GM12878 (cell line): ENCODE results near the gene RPA3. TPM values are rescaled to one million over a fixed set of nuclear protein-coding genes. Genes with fewer than 3 reads are reported as not detected.

Experiments
- ATAC-seq: fragments of 200-7000 bp; cut with Tn5 transposase; 3 replicates; pipeline ENCODE4 v1.9.1; 2020; ENCODE audit warnings: mild to moderate bottlenecking, moderate library complexity
- BruUV-seq: library from RNA; stranded (reverse); fragments of 400-500 nt; replicated peaks from 2 replicates; lab custom pipeline; 2021; lab: Mats Ljungman, UMichigan
- CTCF ChIA-PET: fragments of 300-600 bp; sonication (Branson Sonifier 250); formaldehyde crosslinking; extraction: SDS; loops from one replicate; lab custom pipeline; 2021; ENCODE audit warnings: inconsistent platforms; lab: Yijun Ruan, JAX
- POLR2A ChIA-PET: fragments of 350-600 bp; formaldehyde crosslinking; extraction: SDS; loops from one replicate; lab custom pipeline; 2021; ENCODE audit warnings: inconsistent platforms; lab: Charles Lee
- RAD21 ChIA-PET: fragments of 300-600 bp; sonication (Branson Sonifier 250); formaldehyde crosslinking; loops from one replicate; lab custom pipeline; 2023; ENCODE audit warnings: antibody characterized with exemption; ENCODE audit not compliant: unreplicated experiment; lab: Charles Lee
- SMC1A ChIA-PET: fragments of 300-600 bp; sonication (Branson Sonifier 250); formaldehyde crosslinking; loops from one replicate; lab custom pipeline; 2023; ENCODE audit not compliant: unreplicated experiment, uncharacterized antibody; lab: Charles Lee
- DNase-seq: peaks from one replicate; pipeline ENCODE4 v3.0.0-alpha.2; 2011; ENCODE audit warnings: low read depth, low spot score
- FAIRE-seq: peaks from 3 replicates; lab custom pipeline; 2011; peaks lifted over from hg19 to GRCh38; lab: Jason Lieb, UNC
- H2AFZ ChIP-seq: 2 replicates; pipeline ENCODE4 v1.6.0; 2011; ENCODE audit warnings: low read depth, low read length, control low read depth; ENCODE audit not compliant: control insufficient read depth
- H3K27ac ChIP-seq: 2 replicates; pipeline ENCODE4 v1.5.1; 2011; ENCODE audit warnings: control low read depth; ENCODE audit not compliant: control insufficient read depth, insufficient read depth
- H3K27me3 ChIP-seq, 2 experiments: replicated peaks in 1 of 2; 2 replicates each; pipeline versions ENCODE4 v1.6.0 to v1.6.1; 2011; ENCODE audit warnings: low read length in 1 of 2; ENCODE audit not compliant: control insufficient read depth in 2 of 2, insufficient read depth in 2 of 2
- H3K36me3 ChIP-seq, 2 experiments: 2 replicates each; pipeline ENCODE4 v1.5.1; 2011; ENCODE audit warnings: low read length in 1 of 2; ENCODE audit not compliant: control insufficient read depth in 2 of 2, insufficient read depth in 2 of 2
- H3K4me1 ChIP-seq: 2 replicates; pipeline ENCODE4 v1.6.1; 2011; ENCODE audit warnings: mild to moderate bottlenecking, low read length, moderate library complexity, mixed read lengths; ENCODE audit not compliant: control insufficient read depth, insufficient read depth
- H3K4me2 ChIP-seq: 2 replicates; pipeline ENCODE4 v1.6.0; 2011; ENCODE audit warnings: control low read depth; ENCODE audit not compliant: control insufficient read depth, insufficient read depth
- H3K4me3 ChIP-seq: fragments of 200-600 bp; sonication (generic); 2 replicates; pipeline ENCODE4 v1.5.1; 2016
- H3K79me2 ChIP-seq: 2 replicates; pipeline ENCODE4 v1.6.0; 2011; ENCODE audit warnings: low read length; ENCODE audit not compliant: control insufficient read depth, insufficient read depth
- H3K9ac ChIP-seq: 2 replicates; pipeline ENCODE4 v1.8.0; 2011; ENCODE audit warnings: low read length, control low read depth, mixed read lengths; ENCODE audit not compliant: control insufficient read depth, insufficient read depth
- H3K9me3 ChIP-seq: replicated peaks from 3 replicates; pipeline ENCODE4 v1.5.1; 2011; ENCODE audit warnings: mild to moderate bottlenecking, low read length; ENCODE audit not compliant: control insufficient read depth, insufficient read depth
- H4K20me1 ChIP-seq: 2 replicates; pipeline ENCODE4 v1.6.0; 2011; ENCODE audit not compliant: control insufficient read depth, insufficient read depth
- CEBPB ChIP-seq, 2 experiments: fragments of 150-350 bp in 1 of 2; IDR thresholded peaks; 2 replicates each; pipeline ENCODE4 v1.6.1; 2012 to 2014; ENCODE audit warnings: low read depth in 2 of 2, low read length in 2 of 2, borderline replicate concordance in 1 of 2, inconsistent platforms in 1 of 2
- FOXM1 ChIP-seq: IDR thresholded peaks from 2 replicates; pipeline ENCODE4 v1.6.1; 2012; ENCODE audit warnings: low read depth, mild to moderate bottlenecking, inconsistent platforms, low read length, moderate library complexity
- LARP7 ChIP-seq: fragments of 450-650 bp; IDR thresholded peaks from 2 replicates; pipeline ENCODE4 v1.6.1; 2017; ENCODE audit warnings: mild to moderate bottlenecking
- RAD21 ChIP-seq: IDR thresholded peaks from 2 replicates; pipeline ENCODE4 v1.6.1; 2011; ENCODE audit warnings: mild to moderate bottlenecking, low read depth, low read length, moderate library complexity; ENCODE audit not compliant: insufficient read depth
- SMC3 ChIP-seq: IDR thresholded peaks from 2 replicates; pipeline ENCODE4 v1.6.1; 2011; ENCODE audit warnings: low read length, improper control_type of control experiment, borderline replicate concordance
- YY1 ChIP-seq: IDR thresholded peaks from 2 replicates; pipeline ENCODE4 v1.6.1; 2011; ENCODE audit warnings: low read depth, mild to moderate bottlenecking, low read length
- WGBS: methylation state at CpG from one replicate; pipeline ENCODE4 v1.1.6; 2016; ENCODE audit warnings: low lambda C conversion rate; ENCODE audit not compliant: insufficient replicate concordance, insufficient coverage; ENCODE audit errors: missing lambda C conversion rate; 5-methylcytosine and 5-hydroxymethylcytosine counted together
- in situ Hi-C: fragments of 300-500 bp; cut with MboI; formaldehyde crosslinking; loops from 9 replicates; pipeline ENCODE4 v1.14.3; 2018; ENCODE audit warnings: mixed read lengths
- intact Hi-C: fragments of 100-400 bp; cut with micrococcal nuclease; formaldehyde crosslinking; loops from one replicate; pipeline ENCODE4 v1.14.2; 2022; ENCODE audit not compliant: unreplicated experiment
- polyA plus RNA-seq, 11 experiments: library from polyadenylated mRNA; depleted of rRNA in 4 of 11; unstranded in 6 of 11; stranded (reverse) in 5 of 11; fragments of >200 nt; fragmentation: Nextera tagmentation in 4 of 11; fragmentation: Illumina TruSeq in 1 of 11; extraction: Ambion mirVana in 4 of 11; extraction: Trizol in 1 of 11; gene quantifications; 1 replicate in 1 of 11; 2 replicates in 10 of 11; pipeline versions ENCODE4 v1.2.1 to v1.2.3, GENCODE V29; 2011 to 2016; ENCODE audit warnings: inconsistent platforms in 2 of 11, missing spikeins in 2 of 11, low read depth in 1 of 11
- total RNA-seq, 4 experiments: library from RNA; depleted of rRNA in 3 of 4; stranded (reverse); fragments of >200 nt in 3 of 4; fragmentation: Illumina TruSeq in 1 of 4; extraction: Trizol in 1 of 4; gene quantifications; 2 replicates each; pipeline versions ENCODE4 v1.2.1 to v1.2.3, GENCODE V29; 2013 to 2021
- TF ChIP-seq, protein P1 (sequence below), 3 experiments: IDR thresholded peaks in 2 of 3; conservative IDR thresholded peaks in 1 of 3; 2 replicates each; pipeline ENCODE4 v1.5.1; 2011; ENCODE audit warnings: low read depth in 3 of 3, low read length in 3 of 3, mild to moderate bottlenecking in 3 of 3, control low read depth in 2 of 3, moderate library complexity in 2 of 3, inconsistent platforms in 1 of 3, mixed read lengths in 1 of 3; ENCODE audit not compliant: control insufficient read depth in 2 of 3, insufficient read depth in 1 of 3; ENCODE audit errors: extremely low read depth in 1 of 3

RPA3 gene
- total and polyA plus RNA-seq, 10 of the 15 experiments (the other 5 are each of a cell fraction or from before 2014, with no cell fraction given), result 60.2 to 343 (median 112) TPM

DNA sequence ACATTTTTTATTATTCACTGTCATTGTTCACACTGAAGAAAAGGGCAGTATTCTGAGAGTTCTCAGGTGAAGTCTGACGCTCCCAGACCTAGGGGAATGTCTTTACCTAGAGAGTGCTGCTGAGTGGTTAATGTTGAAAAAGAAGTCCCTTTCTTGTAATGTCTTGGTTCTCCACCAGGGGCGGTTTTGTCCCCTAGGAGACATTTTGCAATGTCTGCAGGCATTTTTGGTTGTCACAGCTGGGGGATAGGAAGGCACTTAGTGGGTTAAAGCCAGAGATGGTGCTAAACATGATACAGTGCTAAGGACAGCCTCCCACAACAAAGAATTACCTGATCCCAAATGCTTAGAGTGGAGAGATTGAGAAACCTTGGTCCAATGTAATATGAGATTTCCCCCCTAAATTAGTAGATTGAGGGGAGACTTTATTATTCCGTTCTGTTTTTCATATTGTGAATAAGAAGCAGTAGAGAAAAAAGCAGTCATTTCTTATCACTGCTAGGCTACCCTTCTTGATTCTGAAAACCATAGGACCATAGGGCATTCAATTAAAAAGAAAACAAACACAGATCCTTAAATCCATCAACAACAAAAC is 64.7 kb downstream of the RPA3 start:
- Histone ChIP-seq H2AFZ (no peak overlapping the region), H3K4me1 (no peaks in the 10 kb centered on the region), H3K36me3 (no peaks in the 10 kb centered on the region), H4K20me1 (no peaks in the 10 kb centered on the region), H3K27me3 (no peaks in the 10 kb centered on the region), H3K4me3 (no peak overlapping the region), H3K27ac (no peak overlapping the region), H3K9ac (no peak overlapping the region), H3K79me2 (no peaks in the 10 kb centered on the region; the same call in 1 of the 2 replicates), H3K4me2 (no peak overlapping the region), H3K9me3 (no peaks in the 10 kb centered on the region)
- ChIA-PET RAD21 (no interaction called here), SMC1A (no interaction called here), POLR2A (no interaction called here), CTCF (interaction anchor here (1.4 kb wide), 1 partner anchor 13 kb away, joined by 5 read pairs; the partner anchor contains the start of gene UMAD1)
- DNase-seq, result peak; percentile 4
- no peak for TF ChIP-seq FOXM1
- TF ChIP-seq RAD21, result peak; percentile 38; the same call in 1 of the 2 replicates
- peak; percentile 79 for TF ChIP-seq YY1
- TF ChIP-seq, protein P1, sequence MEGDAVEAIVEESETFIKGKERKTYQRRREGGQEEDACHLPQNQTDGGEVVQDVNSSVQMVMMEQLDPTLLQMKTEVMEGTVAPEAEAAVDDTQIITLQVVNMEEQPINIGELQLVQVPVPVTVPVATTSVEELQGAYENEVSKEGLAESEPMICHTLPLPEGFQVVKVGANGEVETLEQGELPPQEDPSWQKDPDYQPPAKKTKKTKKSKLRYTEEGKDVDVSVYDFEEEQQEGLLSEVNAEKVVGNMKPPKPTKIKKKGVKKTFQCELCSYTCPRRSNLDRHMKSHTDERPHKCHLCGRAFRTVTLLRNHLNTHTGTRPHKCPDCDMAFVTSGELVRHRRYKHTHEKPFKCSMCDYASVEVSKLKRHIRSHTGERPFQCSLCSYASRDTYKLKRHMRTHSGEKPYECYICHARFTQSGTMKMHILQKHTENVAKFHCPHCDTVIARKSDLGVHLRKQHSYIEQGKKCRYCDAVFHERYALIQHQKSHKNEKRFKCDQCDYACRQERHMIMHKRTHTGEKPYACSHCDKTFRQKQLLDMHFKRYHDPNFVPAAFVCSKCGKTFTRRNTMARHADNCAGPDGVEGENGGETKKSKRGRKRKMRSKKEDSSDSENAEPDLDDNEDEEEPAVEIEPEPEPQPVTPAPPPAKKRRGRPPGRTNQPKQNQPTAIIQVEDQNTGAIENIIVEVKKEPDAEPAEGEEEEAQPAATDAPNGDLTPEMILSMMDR (IDR thresholded peaks at IDR 0.05 in 2 of 3, conservative IDR thresholded peaks at IDR 0.05 in 1 of 3; ENCODE audit: control insufficient read depth in 2 of 3, extremely low read depth in 1 of 3, insufficient read depth in 1 of 3, low read depth in 3 of 3, low read length in 3 of 3), result peak; percentile 48 to 67 (median 54)
- TF ChIP-seq SMC3, result peak; percentile 33; the same call in 1 of the 2 replicates
- TF ChIP-seq CEBPB (IDR thresholded peaks at IDR 0.05; ENCODE audit: borderline replicate concordance in 1 of 2, low read depth in 2 of 2, low read length in 2 of 2), result no peak
- no peak for TF ChIP-seq LARP7
- intact Hi-C loops, result no loop called here
- WGBS, result 64% methylated on average over 3 of the region's 3 CpGs
- peak; percentile 86 for ATAC-seq
- no peak for FAIRE-seq
- in situ Hi-C loops, result no loop called here
- BruUV-seq, result no TSS peak
